H9 (cell line): ENCODE data around the gene ADAM33. TPM values are rescaled to one million over a fixed set of nuclear protein-coding genes. Genes with fewer than 3 reads are reported as not detected.

Experiments used
- DNase-seq: peaks from one replicate; pipeline ENCODE4 v3.0.0-alpha.2; 2017
- H2AFZ ChIP-seq: one replicate; pipeline ENCODE4 v1.6.1; 2013; ENCODE audit warnings: mild to moderate bottlenecking, low read length, control low read depth, moderate library complexity
- H2AK5ac ChIP-seq: 2 replicates; pipeline ENCODE4 v1.6.1; 2013; ENCODE audit warnings: low read length, control low read depth, mixed read lengths; ENCODE audit not compliant: insufficient read length
- H2BK120ac ChIP-seq: one replicate; pipeline ENCODE4 v1.6.1; 2013; ENCODE audit warnings: low read depth, mild to moderate bottlenecking, low read length, control low read depth, inconsistent platforms; ENCODE audit not compliant: poor library complexity, severe bottlenecking
- H2BK12ac ChIP-seq: 2 replicates; pipeline ENCODE4 v1.6.1; 2013; ENCODE audit warnings: low read length, control low read depth, mixed read lengths, low read depth; ENCODE audit not compliant: insufficient read length
- H2BK15ac ChIP-seq: 2 replicates; pipeline ENCODE4 v1.6.1; 2013; ENCODE audit warnings: low read depth, low read length, control low read depth
- H2BK20ac ChIP-seq: one replicate; pipeline ENCODE4 v1.6.1; 2013; ENCODE audit warnings: low read depth, mild to moderate bottlenecking, low read length, control low read depth, inconsistent platforms; ENCODE audit not compliant: poor library complexity, severe bottlenecking
- H2BK5ac ChIP-seq: 2 replicates; pipeline ENCODE4 v1.6.1; 2013; ENCODE audit warnings: low read length, control low read depth, mixed read lengths; ENCODE audit not compliant: insufficient read length
- H3K14ac ChIP-seq: 2 replicates; pipeline ENCODE4 v1.6.1; 2013; ENCODE audit warnings: low read length, control low read depth; ENCODE audit not compliant: insufficient read depth
- H3K18ac ChIP-seq: 2 replicates; pipeline ENCODE4 v1.6.1; 2013; ENCODE audit warnings: low read depth, mild to moderate bottlenecking, mixed read lengths, low read length, control low read depth; ENCODE audit not compliant: insufficient read length
- H3K23ac ChIP-seq: 2 replicates; pipeline ENCODE4 v1.6.1; 2013; ENCODE audit warnings: low read length, control low read depth, mixed read lengths, low read depth; ENCODE audit not compliant: insufficient read length
- H3K23me2 ChIP-seq: 2 replicates; pipeline ENCODE4 v1.6.1; 2013; ENCODE audit warnings: low read depth, mild to moderate bottlenecking, mixed read lengths, low read length, control low read depth; ENCODE audit not compliant: insufficient read length, poor library complexity, severe bottlenecking
- H3K27ac ChIP-seq: 2 replicates; pipeline ENCODE4 v1.5.1; 2013; ENCODE audit warnings: low read length, control low read depth, mixed read lengths, low read depth; ENCODE audit not compliant: insufficient read length
- H3K27me3 ChIP-seq: 2 replicates; pipeline ENCODE4 v1.6.1; 2013; ENCODE audit warnings: low read length, control low read depth, inconsistent platforms; ENCODE audit not compliant: insufficient read depth
- H3K4ac ChIP-seq: 2 replicates; pipeline ENCODE4 v1.6.1; 2013; ENCODE audit warnings: low read depth, mild to moderate bottlenecking, control low read depth, inconsistent platforms, low read length, moderate library complexity
- H3K4me1 ChIP-seq: 2 replicates; pipeline ENCODE4 v1.6.1; 2013; ENCODE audit warnings: low read length, control low read depth, inconsistent platforms; ENCODE audit not compliant: insufficient read depth
- H3K4me2 ChIP-seq: 2 replicates; pipeline ENCODE4 v1.6.1; 2013; ENCODE audit warnings: low read length, control low read depth, mixed read lengths; ENCODE audit not compliant: insufficient read length, insufficient read depth
- H3K56ac ChIP-seq: 2 replicates; pipeline ENCODE4 v1.6.1; 2013; ENCODE audit warnings: low read depth, mild to moderate bottlenecking, mixed read lengths, low read length, control low read depth; ENCODE audit not compliant: insufficient read length
- H3K79me1 ChIP-seq: 2 replicates; pipeline ENCODE4 v1.6.1; 2013; ENCODE audit warnings: low read depth, mild to moderate bottlenecking, moderate library complexity, low read length, control low read depth, inconsistent platforms; ENCODE audit not compliant: insufficient read depth, poor library complexity, severe bottlenecking
- H3K79me2 ChIP-seq: 2 replicates; pipeline ENCODE4 v1.6.1; 2013; ENCODE audit warnings: low read length, control low read depth, inconsistent platforms; ENCODE audit not compliant: insufficient read depth
- H3K9ac ChIP-seq: 2 replicates; pipeline ENCODE4 v1.6.1; 2013; ENCODE audit warnings: low read length, control low read depth, mixed read lengths; ENCODE audit not compliant: insufficient read length; ENCODE audit errors: extremely low read depth
- H3K9me3 ChIP-seq: one replicate; pipeline ENCODE4 v1.6.1; 2013; ENCODE audit warnings: low read depth, low read length, inconsistent platforms; ENCODE audit not compliant: control insufficient read depth
- H3T11ph ChIP-seq: one replicate; pipeline ENCODE4 v1.6.1; 2013; ENCODE audit warnings: mild to moderate bottlenecking, low read length, control low read depth, inconsistent platforms
- H4K20me1 ChIP-seq: one replicate; pipeline ENCODE4 v1.6.1; 2013; ENCODE audit not compliant: control insufficient read depth, insufficient read length, insufficient read depth
- H4K5ac ChIP-seq: 2 replicates; pipeline ENCODE4 v1.6.1; 2013; ENCODE audit warnings: low read depth, mild to moderate bottlenecking, mixed read lengths, low read length, control low read depth; ENCODE audit not compliant: insufficient read length
- H4K8ac ChIP-seq: replicated peaks from 2 replicates; pipeline ENCODE4 v1.6.1; 2013; ENCODE audit warnings: low read length, control low read depth, mixed read lengths, low read depth; ENCODE audit not compliant: insufficient read length
- H4K91ac ChIP-seq: 2 replicates; pipeline ENCODE4 v1.6.1; 2013; ENCODE audit warnings: low read depth, mild to moderate bottlenecking, moderate library complexity, mixed read lengths, low read length, control low read depth; ENCODE audit not compliant: insufficient read length
- H3K27ac Mint-ChIP-seq, 3 experiments: 2 replicates in 2 of 3; 3 replicates in 1 of 3; pipeline ENCODE4 v1.8.0; 2020 to 2021; ENCODE audit warnings: mixed read lengths in 3 of 3, mild to moderate bottlenecking in 1 of 3, moderate library complexity in 1 of 3
- H3K27me3 Mint-ChIP-seq: 2 replicates; pipeline ENCODE4 v1.8.0; 2021; ENCODE audit warnings: low read depth, mild to moderate bottlenecking, moderate library complexity, mixed read lengths
- H3K36me3 Mint-ChIP-seq, 3 experiments: 2 replicates in 2 of 3; 3 replicates in 1 of 3; pipeline ENCODE4 v1.8.0; 2020 to 2021; ENCODE audit warnings: low read depth in 3 of 3, mixed read lengths in 3 of 3; ENCODE audit not compliant: insufficient read depth in 1 of 3
- H3K4me1 Mint-ChIP-seq, 2 experiments: 2 replicates each; pipeline ENCODE4 v1.8.0; 2020; ENCODE audit warnings: mixed read lengths in 2 of 2
- H3K4me3 Mint-ChIP-seq, 2 experiments: 2 replicates in 1 of 2; 3 replicates in 1 of 2; pipeline ENCODE4 v1.8.0; 2020 to 2021; ENCODE audit warnings: mild to moderate bottlenecking in 2 of 2, mixed read lengths in 2 of 2, moderate library complexity in 1 of 2
- H3K9me3 Mint-ChIP-seq, 2 experiments: 2 replicates in 1 of 2; 3 replicates in 1 of 2; pipeline ENCODE4 v1.8.0; 2020; ENCODE audit warnings: mild to moderate bottlenecking in 2 of 2, mixed read lengths in 2 of 2, moderate library complexity in 1 of 2
- CTCF ChIP-seq: fragments of 200-600 bp; sonication (generic); conservative IDR thresholded peaks from 3 replicates; pipeline ENCODE4 v1.8.0; 2021; ENCODE audit warnings: antibody characterized with exemption, mild to moderate bottlenecking
- WGBS: extraction: QIAGEN DNeasy Blood & Tissue Kit; methylation state at CpG from one replicate; pipeline ENCODE4 v1.1.7; 2013; ENCODE audit warnings: missing lambda C conversion rate, low lambda C conversion rate, mixed read lengths; ENCODE audit not compliant: insufficient read length; ENCODE audit errors: extremely low coverage; 5-methylcytosine and 5-hydroxymethylcytosine counted together
- total RNA-seq: library from RNA; stranded (reverse); gene quantifications from 2 replicates; pipeline ENCODE4 v1.2.1, GENCODE V29; 2021

The ADAM33 gene
- total RNA-seq, 1 experiment from 2014 or later = 4.0 TPM

- Histone ChIP-seq H3K27me3 (no peaks in the 10 kb centered on the region; the same call in 1 of the 2 replicates), H4K5ac (no peak overlapping the region), H4K91ac (no peak overlapping the region), H3K56ac (no peak overlapping the region), H2BK12ac (no peak overlapping the region), H3K14ac (no peak overlapping the region), H2BK15ac (no peak overlapping the region), H3K23me2 (no peaks in the 10 kb centered on the region), H3T11ph (no peak overlapping the region), H3K27ac (no peak overlapping the region), H2AK5ac (no peak overlapping the region), H3K9me3 (no peaks in the 10 kb centered on the region), H3K4me1 (no peaks in the 10 kb centered on the region), H3K79me2 (no peaks in the 10 kb centered on the region), H3K9ac (no peak overlapping the region), H2BK20ac (no peak overlapping the region), H3K18ac (no peak overlapping the region), H2BK120ac (no peak overlapping the region), H3K4me2 (no peak overlapping the region), H3K23ac (no peak overlapping the region), H3K4ac (no peak overlapping the region), H4K8ac (no peak overlapping the region), H2AFZ (no peak overlapping the region), H3K79me1 (no peaks in the 10 kb centered on the region), H4K20me1 (no peaks in the 10 kb centered on the region), H2BK5ac (no peak overlapping the region)
- Mint-ChIP-seq H3K27me3 (peaks cover 64% of the 10 kb centered on the region), H3K27ac (no peak overlapping the region; a peak in 1 of 7 replicates), H3K4me3 (no peak overlapping the region), H3K36me3 (no peaks in the 10 kb centered on the region), H3K9me3 (peaks cover 0 to 3% of the 10 kb centered on the region in 2 experiments; a peak in 2 of 5 replicates), H3K4me1 (peaks cover 5 to 25% of the 10 kb centered on the region in 2 experiments)
- no peak for TF ChIP-seq CTCF
- WGBS = no CpG with 5 or more reads among the region's 3 CpGs
- DNase-seq = peak; percentile 17
These were observed 47.1 kb upstream of the ADAM33 start for GRCh38 chr20:3728876-3729275.
